SU-DHL-6 (cell line): Measurements from ENCODE around the gene HSDL1.

Experiments
- H2AFZ ChIP-seq: fragments of 200-600 bp; sonication (generic); 2 replicates; pipeline ENCODE4 v1.6.1; 2014; ENCODE audit warnings: low read depth, mild to moderate bottlenecking, moderate library complexity, mixed read lengths, antibody characterized with exemption, low read length; ENCODE audit not compliant: severe bottlenecking
- H3F3A ChIP-seq: fragments of 200-600 bp; shearing (Covaris generic); 2 replicates; pipeline ENCODE4 v1.6.0; 2016; ENCODE audit warnings: antibody characterized with exemption, mild to moderate bottlenecking; ENCODE audit not compliant: insufficient read depth
- H3K27ac ChIP-seq: fragments of 200-600 bp; sonication (generic); 2 replicates; pipeline ENCODE4 v1.5.1; 2016; ENCODE audit warnings: low read depth, mild to moderate bottlenecking, low read length, moderate library complexity, mixed read lengths
- H3K27me3 ChIP-seq: fragments of 200-600 bp; sonication (generic), shearing (Covaris generic); 2 replicates; pipeline ENCODE4 v1.6.0; 2014; ENCODE audit warnings: mild to moderate bottlenecking, low read length
- H3K36me3 ChIP-seq: fragments of 200-600 bp; sonication (generic); 2 replicates; pipeline ENCODE4 v1.6.1; 2014; ENCODE audit warnings: mild to moderate bottlenecking, low read length, mixed read lengths
- H3K4me2 ChIP-seq: fragments of 300-600, 200-600 bp; shearing (Covaris generic), sonication (generic); 2 replicates; pipeline ENCODE4 v1.6.0; 2014; ENCODE audit warnings: low read length, low read depth, mild to moderate bottlenecking; ENCODE audit not compliant: poor library complexity, severe bottlenecking
- H3K4me3 ChIP-seq: fragments of 200-600 bp; sonication (generic); 2 replicates; pipeline ENCODE4 v1.5.1; 2014; ENCODE audit warnings: antibody characterized with exemption, low read length, mild to moderate bottlenecking, mixed read lengths; ENCODE audit not compliant: insufficient read depth, poor library complexity, severe bottlenecking
- H3K79me2 ChIP-seq: fragments of 200-600 bp; sonication (generic); 2 replicates; pipeline ENCODE4 v1.6.1; 2014; ENCODE audit warnings: mild to moderate bottlenecking, low read length, moderate library complexity; ENCODE audit not compliant: insufficient read depth
- H3K9ac ChIP-seq: fragments of 200-600 bp; sonication (generic); 2 replicates; pipeline ENCODE4 v1.7.0; 2014; ENCODE audit warnings: mild to moderate bottlenecking, low read length
- H3K9me2 ChIP-seq: fragments of 200-600 bp; sonication (generic); replicated peaks from 2 replicates; pipeline ENCODE4 v1.6.1; 2014; ENCODE audit warnings: low read length; ENCODE audit not compliant: insufficient read depth
- H3K9me3 ChIP-seq: fragments of 200-600 bp; sonication (generic); 2 replicates; pipeline ENCODE4 v1.6.1; 2014; ENCODE audit warnings: low read length, mixed read lengths; ENCODE audit not compliant: insufficient read depth
- H4K20me1 ChIP-seq: fragments of 200-600 bp; sonication (generic); 2 replicates; pipeline ENCODE4 v1.6.1; 2014; ENCODE audit warnings: low read depth, mild to moderate bottlenecking, antibody characterized with exemption, low read length, moderate library complexity, mixed read lengths
- CTCF ChIP-seq: fragments of 200-600 bp; sonication (generic); IDR thresholded peaks from one replicate; pipeline ENCODE4 v1.5.1; 2017; ENCODE audit warnings: antibody characterized with exemption, mild to moderate bottlenecking, low read length, moderate library complexity; ENCODE audit not compliant: insufficient read depth, poor library complexity, severe bottlenecking
- EZH2phosphoT487 ChIP-seq: fragments of 200-600 bp; sonication (generic), shearing (Covaris generic); conservative IDR thresholded peaks from 2 replicates; pipeline ENCODE4 v1.6.1; 2018; ENCODE audit warnings: mild to moderate bottlenecking, antibody characterized with exemption, low read length, moderate library complexity, mixed read lengths

The HSDL1 gene

GRCh38 chr16:84191466-84191865 is 46.5 kb upstream of the HSDL1 start:
- no peaks in the 10 kb centered on the region for H3K9me2 ChIP-seq
- H3K27me3 ChIP-seq, result no peaks in the 10 kb centered on the region
- TF ChIP-seq CTCF, result no peak
- no peak for TF ChIP-seq EZH2phosphoT487
- H3F3A ChIP-seq, result no peaks in the 10 kb centered on the region
- no peak overlapping the region for H3K9ac ChIP-seq
- H3K4me3 ChIP-seq, result no peak overlapping the region
- no peaks in the 10 kb centered on the region for H3K9me3 ChIP-seq
- H4K20me1 ChIP-seq, result no peaks in the 10 kb centered on the region
- H2AFZ ChIP-seq, result no peak overlapping the region
- H3K27ac ChIP-seq, result no peak overlapping the region
- H3K36me3 ChIP-seq, result no peaks in the 10 kb centered on the region
- H3K4me2 ChIP-seq, result no peak overlapping the region
- H3K79me2 ChIP-seq, result peaks cover 3% of the 10 kb centered on the region

GRCh38 chr16:84190731-84191388 is 45.9 kb upstream of the HSDL1 start, which contains the start of gene ADAD2:
TSS of gene ADAD2 (plus strand) at chr16:84191157. CDS start at chr16:84191231, 74 bp downstream.
- Histone ChIP-seq H4K20me1 (no peaks in the 10 kb centered on the region), H3K4me3 (no peak within 1 kb of the TSS), H3K27me3 (no peaks in the 10 kb centered on the region), H3K27ac (no peak within 1 kb of the TSS), H3K9ac (no peak within 1 kb of the TSS), H3K79me2 (peaks cover 9% of the 10 kb centered on the region), H3K4me2 (no peak within 1 kb of the TSS), H3K9me3 (no peaks in the 10 kb centered on the region), H3F3A (no peaks in the 10 kb centered on the region), H3K9me2 (no peaks in the 10 kb centered on the region), H3K36me3 (no peaks in the 10 kb centered on the region), H2AFZ (no peak within 1 kb of the TSS)
- TF ChIP-seq EZH2phosphoT487, result no peak
- TF ChIP-seq CTCF, result no peak

- Histone ChIP-seq H3K79me2 (peaks cover 25% of the 10 kb centered on the region), H3K4me3 (peak within 1 kb of the TSS; percentile 98), H3K9me3 (no peaks in the 10 kb centered on the region), H3F3A (no peaks in the 10 kb centered on the region), H3K27me3 (no peaks in the 10 kb centered on the region), H3K27ac (peak within 1 kb of the TSS; percentile 48; the same call in 1 of the 2 replicates), H4K20me1 (no peaks in the 10 kb centered on the region), H3K4me2 (peak within 1 kb of the TSS; percentile 64), H2AFZ (peak within 1 kb of the TSS; percentile 96), H3K36me3 (no peaks in the 10 kb centered on the region), H3K9ac (peak within 1 kb of the TSS; percentile 98), H3K9me2 (no peaks in the 10 kb centered on the region)
- TF ChIP-seq CTCF (peak; percentile 90), EZH2phosphoT487 (no peak)
Observed at GRCh38 chr16:84186685-84187437, 41.9 kb upstream of the HSDL1 start, which contains the start of gene TAF1C. TSS of gene TAF1C (minus strand) at chr16:84187057. CDS start at chr16:84184988, 2,069 bp downstream.
